Measurements from ENCODE around the gene TMEM92.

The TMEM92 gene

DNA sequence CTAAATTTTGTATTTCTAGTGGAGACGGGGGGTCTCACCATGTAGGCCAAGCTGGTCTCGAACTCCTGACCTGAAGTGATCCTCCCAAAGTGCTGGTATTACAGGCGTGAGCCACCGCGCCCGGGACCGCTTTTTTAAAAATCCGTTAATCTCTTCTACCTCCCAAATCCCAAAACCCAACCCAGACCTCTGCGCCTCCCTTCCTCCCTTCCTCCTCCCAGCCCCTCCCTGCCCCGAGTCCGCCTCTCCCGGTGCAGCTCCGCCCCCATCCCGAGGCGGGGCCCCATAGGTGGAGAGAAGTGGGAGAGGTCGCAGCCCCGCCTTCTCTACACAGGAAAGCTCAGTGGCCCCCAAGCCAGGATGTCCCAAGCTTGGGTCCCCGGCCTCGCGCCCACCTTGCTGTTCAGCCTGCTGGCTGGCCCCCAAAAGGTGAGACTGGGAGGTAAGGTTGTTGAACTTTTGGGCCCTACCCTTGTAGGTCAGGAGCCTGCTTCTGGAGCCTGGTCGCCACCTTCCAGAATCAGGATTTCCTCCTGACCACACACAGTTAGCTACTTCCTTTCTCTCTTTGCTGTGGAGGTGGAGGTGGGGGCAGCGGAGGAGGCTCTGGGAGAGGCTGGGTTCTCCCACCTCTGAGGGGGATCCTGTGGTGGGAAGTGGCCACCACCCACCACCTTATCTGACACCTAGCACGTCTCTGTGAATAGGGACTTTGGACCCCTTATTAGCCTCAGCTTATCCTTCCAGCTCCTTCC lies at the start of gene TMEM92:
Gene TMEM92 (plus strand): TSS at position 325 of the 755 bp plus-strand sequence. CDS start 36 bp downstream, at position 361.
- TF ChIP-seq, protein P1, sequence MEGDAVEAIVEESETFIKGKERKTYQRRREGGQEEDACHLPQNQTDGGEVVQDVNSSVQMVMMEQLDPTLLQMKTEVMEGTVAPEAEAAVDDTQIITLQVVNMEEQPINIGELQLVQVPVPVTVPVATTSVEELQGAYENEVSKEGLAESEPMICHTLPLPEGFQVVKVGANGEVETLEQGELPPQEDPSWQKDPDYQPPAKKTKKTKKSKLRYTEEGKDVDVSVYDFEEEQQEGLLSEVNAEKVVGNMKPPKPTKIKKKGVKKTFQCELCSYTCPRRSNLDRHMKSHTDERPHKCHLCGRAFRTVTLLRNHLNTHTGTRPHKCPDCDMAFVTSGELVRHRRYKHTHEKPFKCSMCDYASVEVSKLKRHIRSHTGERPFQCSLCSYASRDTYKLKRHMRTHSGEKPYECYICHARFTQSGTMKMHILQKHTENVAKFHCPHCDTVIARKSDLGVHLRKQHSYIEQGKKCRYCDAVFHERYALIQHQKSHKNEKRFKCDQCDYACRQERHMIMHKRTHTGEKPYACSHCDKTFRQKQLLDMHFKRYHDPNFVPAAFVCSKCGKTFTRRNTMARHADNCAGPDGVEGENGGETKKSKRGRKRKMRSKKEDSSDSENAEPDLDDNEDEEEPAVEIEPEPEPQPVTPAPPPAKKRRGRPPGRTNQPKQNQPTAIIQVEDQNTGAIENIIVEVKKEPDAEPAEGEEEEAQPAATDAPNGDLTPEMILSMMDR (IDR thresholded peaks at IDR 0.05) = no peak

DNA sequence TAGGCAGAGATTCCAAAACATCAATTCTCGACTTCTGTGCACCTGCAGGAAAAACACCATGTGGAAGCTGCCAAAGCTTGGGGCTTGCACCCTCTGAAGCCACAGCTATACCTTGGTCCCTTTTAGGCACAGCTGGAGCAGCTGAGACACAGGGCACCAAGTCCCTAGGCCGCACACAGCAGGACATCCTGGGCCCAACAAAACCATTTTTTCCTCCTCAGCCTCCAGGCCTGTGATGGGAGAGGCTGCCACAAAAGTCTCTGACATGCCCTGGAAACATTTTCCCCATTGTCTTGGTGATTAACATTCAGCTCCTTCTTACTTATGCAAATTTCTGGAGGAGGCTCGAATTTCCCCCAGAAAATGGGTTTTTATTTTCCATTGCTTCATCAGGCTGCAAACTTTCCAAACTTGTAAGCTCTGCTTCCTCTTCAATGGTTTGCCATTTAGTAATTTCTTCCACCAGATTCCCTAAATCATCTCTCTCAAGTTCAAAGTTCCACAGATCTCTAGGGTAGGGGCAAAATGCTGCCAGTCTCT lies 48.5 kb upstream of the TMEM92 start:
- TF ChIP-seq, protein P1 (IDR thresholded peaks at IDR 0.05) = no peak

DNA sequence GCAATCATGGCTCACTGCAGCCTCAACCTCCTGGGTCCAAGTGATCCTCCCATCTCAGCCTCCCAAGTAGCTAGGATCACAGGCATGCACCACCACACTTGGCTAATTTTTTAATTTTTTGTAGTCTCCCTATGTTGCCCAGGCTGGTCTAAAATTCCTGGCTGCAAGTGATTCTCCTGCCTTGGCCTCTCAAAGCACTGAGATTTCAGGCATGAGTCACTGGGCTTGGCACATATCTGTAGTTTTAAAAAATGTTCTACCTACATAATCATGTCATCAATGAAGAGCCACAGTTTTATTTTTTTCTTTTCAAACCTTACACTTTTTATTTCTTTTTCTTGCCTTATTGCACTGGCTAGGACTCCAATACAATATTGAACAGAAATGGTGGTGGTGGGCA lies 39.7 kb upstream of the TMEM92 start:
- TF ChIP-seq, protein P1 (IDR thresholded peaks at IDR 0.05) = no peak

DNA sequence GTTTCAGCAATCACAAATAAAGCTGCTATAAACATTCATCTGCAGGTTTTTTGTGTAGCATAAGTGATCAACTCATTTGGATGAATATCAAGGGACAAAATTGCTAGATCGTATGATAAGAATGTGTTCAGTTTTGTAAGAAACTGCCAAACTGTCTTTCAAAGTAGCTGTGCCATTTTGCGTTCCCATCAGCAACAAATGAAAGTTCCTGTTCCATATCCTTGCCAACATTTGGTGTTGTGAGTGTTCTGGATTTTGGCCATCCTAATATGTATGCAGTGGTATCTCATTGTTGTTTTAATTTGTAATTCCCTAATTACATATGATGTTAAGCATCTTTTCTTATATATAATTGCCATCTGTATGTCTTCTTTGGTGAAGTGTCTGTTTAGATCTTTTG lies 36.4 kb upstream of the TMEM92 start:
- TF ChIP-seq, protein P1 (IDR thresholded peaks at IDR 0.05) = no peak

DNA sequence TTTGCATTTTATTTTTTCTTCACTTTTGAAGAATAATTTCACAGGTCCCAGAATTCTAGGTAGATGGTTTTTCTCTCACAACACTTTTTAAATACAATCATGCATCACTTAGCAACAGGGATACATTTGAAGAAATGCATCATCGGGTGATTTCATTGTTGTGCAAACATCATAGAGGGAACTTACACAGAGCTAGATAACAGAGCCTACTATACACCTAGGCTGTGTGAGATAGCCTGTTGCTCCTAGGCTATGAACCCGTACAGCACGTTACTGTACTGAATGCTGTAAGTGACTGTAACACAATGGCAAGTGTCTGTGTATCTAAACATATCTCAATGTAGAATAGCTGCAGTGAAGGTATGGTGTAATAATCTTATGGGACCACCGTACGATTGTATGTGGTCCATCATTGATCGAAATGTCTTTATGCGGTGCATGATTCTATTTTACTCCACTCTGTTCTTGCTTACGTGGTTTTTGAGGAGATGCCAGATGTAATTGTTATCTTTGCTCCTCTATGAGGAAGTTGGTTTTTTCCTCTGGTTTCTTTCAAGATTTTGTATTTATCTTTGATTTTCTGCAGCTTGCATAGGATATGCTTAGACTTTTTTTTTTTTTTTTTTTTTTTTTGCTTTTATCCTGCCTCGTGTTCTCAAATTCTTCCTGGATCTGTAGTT lies 35.5 kb upstream of the TMEM92 start:
- TF ChIP-seq, protein P1 (IDR thresholded peaks at IDR 0.05) = no peak

DNA sequence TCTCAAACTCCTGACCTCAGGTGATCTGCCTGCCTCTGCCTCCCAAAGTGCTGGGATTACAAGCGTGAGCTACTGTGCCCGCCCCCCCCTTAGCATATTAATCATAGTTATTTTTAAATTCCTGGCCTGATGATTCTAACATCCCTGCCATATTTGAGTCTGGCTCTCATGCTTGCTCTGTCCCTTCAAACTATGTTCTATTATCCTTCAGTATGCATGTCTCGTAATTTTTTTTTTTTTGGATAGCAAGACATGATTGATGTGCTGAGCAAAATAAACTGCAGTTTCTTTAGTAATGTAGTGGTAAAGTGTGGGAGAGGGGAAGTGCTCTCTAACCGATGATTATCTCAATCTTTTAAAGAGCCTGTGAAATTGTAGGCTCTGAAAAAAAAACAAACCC lies 34.3 kb upstream of the TMEM92 start:
- TF ChIP-seq, protein P1 (IDR thresholded peaks at IDR 0.05) = no peak

DNA sequence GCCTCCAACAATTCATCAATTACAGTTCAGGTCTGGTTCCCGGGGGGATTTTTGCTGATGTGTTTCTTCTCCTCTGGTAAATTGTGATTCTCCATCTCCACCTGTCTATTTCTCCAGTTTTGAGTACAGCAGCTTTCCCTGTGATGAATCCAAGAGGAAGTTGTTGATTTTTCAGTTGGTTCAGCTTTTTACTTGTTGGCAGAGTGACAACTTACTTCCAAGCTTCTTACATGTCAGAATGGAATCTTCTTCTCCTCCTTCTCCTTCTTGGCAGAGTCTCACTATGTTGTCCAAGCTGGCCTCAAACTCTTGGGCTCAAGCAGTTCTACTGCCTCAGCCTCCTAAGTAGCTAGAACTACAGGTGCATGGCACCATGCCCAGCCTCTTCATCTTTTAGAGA lies 33.4 kb upstream of the TMEM92 start:
- TF ChIP-seq, protein P1 (IDR thresholded peaks at IDR 0.05) = no peak

All from LNCAP (cell line).